ENCODE data around the gene CCDC197. TPM values are rescaled to one million over a fixed set of nuclear protein-coding genes. Genes with fewer than 3 reads are reported as not detected.

Gene CCDC197
- total RNA-seq, 2 donors from 2014 or later: not detected

- TF ChIP-seq CTCF (conservative IDR thresholded peaks at IDR 0.05): no peak
- Histone ChIP-seq H3K36me3 (ENCODE audit: control insufficient read depth, insufficient read depth, low read length) (no peaks in the 10 kb centered on the region), H3K4me3 (ENCODE audit: low read length) (no peak overlapping the region), H3K27me3 (ENCODE audit: control insufficient read depth, insufficient read depth, low read length, poor library complexity, severe bottlenecking) (no peaks in the 10 kb centered on the region), H3K9ac (ENCODE audit: extremely low read depth, low read length, poor library complexity, severe bottlenecking) (no peak overlapping the region), H3K9me3 (ENCODE audit: control insufficient read depth, low read length) (no peaks in the 10 kb centered on the region), H3K27ac (ENCODE audit: low read depth, low read length) (no peak overlapping the region), H3K4me1 (ENCODE audit: control insufficient read depth, insufficient read depth, low read length) (no peaks in the 10 kb centered on the region)
- Mint-ChIP-seq H3K27ac (no peak overlapping the region), H3K4me3 (no peak overlapping the region), H3K27me3 (ENCODE audit: insufficient read depth) (no peaks in the 10 kb centered on the region), H3K4me1 (peaks cover 3% of the 10 kb centered on the region), H3K9me3 (no peaks in the 10 kb centered on the region), H3K36me3 (ENCODE audit: low read depth) (no peaks in the 10 kb centered on the region)
- no peak for DNase-seq
- 88 to 90% methylated on average over 8 to 16 of the region's 16 CpGs for WGBS, 2 experiments (ENCODE audit: insufficient coverage in 1 of 2, insufficient read length in 1 of 2)
Observed at GRCh38 chr14:93962701-93963601, 34.1 kb upstream of the CCDC197 start.

- H3K36me3 ChIP-seq (ENCODE audit: control insufficient read depth, insufficient read depth, low read length): no peaks in the 10 kb centered on the region
- no peak overlapping the region for H3K27ac Mint-ChIP-seq
- WGBS, 2 experiments (ENCODE audit: insufficient coverage in 1 of 2, insufficient read length in 1 of 2): 91 to 97% methylated on average over 4 of the region's 4 CpGs
Observed at GRCh38 chr14:93963692-93964091, 33.4 kb upstream of the CCDC197 start.

GRCh38 chr14:93964281-93964680, 32.8 kb upstream of the CCDC197 start:
- Histone ChIP-seq H3K4me1 (ENCODE audit: control insufficient read depth, insufficient read depth, low read length) (no peaks in the 10 kb centered on the region), H3K4me3 (ENCODE audit: low read length) (no peak overlapping the region), H3K27me3 (ENCODE audit: control insufficient read depth, insufficient read depth, low read length, poor library complexity, severe bottlenecking) (no peaks in the 10 kb centered on the region), H3K27ac (ENCODE audit: low read depth, low read length) (no peak overlapping the region), H3K9me3 (ENCODE audit: control insufficient read depth, low read length) (no peaks in the 10 kb centered on the region), H3K9ac (ENCODE audit: extremely low read depth, low read length, poor library complexity, severe bottlenecking) (no peak overlapping the region), H3K36me3 (ENCODE audit: control insufficient read depth, insufficient read depth, low read length) (no peaks in the 10 kb centered on the region)
- Mint-ChIP-seq H3K4me3 (no peak overlapping the region), H3K27ac (no peak overlapping the region), H3K36me3 (ENCODE audit: low read depth) (no peaks in the 10 kb centered on the region), H3K27me3 (ENCODE audit: insufficient read depth) (peaks cover 4% of the 10 kb centered on the region), H3K4me1 (peaks cover 3% of the 10 kb centered on the region), H3K9me3 (no peaks in the 10 kb centered on the region)
- 93 to 95% methylated on average over 6 to 10 of the region's 10 CpGs for WGBS, 2 experiments (ENCODE audit: insufficient coverage in 1 of 2, insufficient read length in 1 of 2)
- DNase-seq: no peak
- no peak for TF ChIP-seq CTCF (conservative IDR thresholded peaks at IDR 0.05)

More at GRCh38 chr14:93963692-93964091, 33.4 kb upstream of the CCDC197 start:
- Histone ChIP-seq H3K27ac (ENCODE audit: low read depth, low read length) (no peak overlapping the region), H3K9ac (ENCODE audit: extremely low read depth, low read length, poor library complexity, severe bottlenecking) (no peak overlapping the region), H3K27me3 (ENCODE audit: control insufficient read depth, insufficient read depth, low read length, poor library complexity, severe bottlenecking) (no peaks in the 10 kb centered on the region), H3K4me1 (ENCODE audit: control insufficient read depth, insufficient read depth, low read length) (no peaks in the 10 kb centered on the region), H3K9me3 (ENCODE audit: control insufficient read depth, low read length) (no peaks in the 10 kb centered on the region), H3K4me3 (ENCODE audit: low read length) (no peak overlapping the region)
- TF ChIP-seq CTCF (conservative IDR thresholded peaks at IDR 0.05): no peak
- no peaks in the 10 kb centered on the region for H3K9me3 Mint-ChIP-seq
- peaks cover 3% of the 10 kb centered on the region for H3K4me1 Mint-ChIP-seq
- no peaks in the 10 kb centered on the region for H3K27me3 Mint-ChIP-seq (ENCODE audit: insufficient read depth)
- no peak for DNase-seq
- no peaks in the 10 kb centered on the region for H3K36me3 Mint-ChIP-seq (ENCODE audit: low read depth)
- H3K4me3 Mint-ChIP-seq: no peak overlapping the region
